Thyroid gland (tissue), 4 donors: ENCODE results near the gene SKP1.

ENCODE experiments used
- POLR2A ChIP-seq, 2 donors: fragments of 450-650 bp; IDR thresholded peaks; one replicate each; pipeline ENCODE4 v1.6.1; 2017; ENCODE audit warnings: antibody characterized with exemption in 2 of 2, mild to moderate bottlenecking in 2 of 2, moderate library complexity in 1 of 2
- TF ChIP-seq, protein P1 (sequence below), 6 experiments: fragments of 200-600 bp in 3 of 6; fragments of 450-650 bp in 3 of 6; sonication (generic) in 3 of 6; IDR thresholded peaks; one replicate each; pipeline ENCODE4 v1.5.1; 2016 to 2019; ENCODE audit warnings: antibody characterized with exemption in 6 of 6, mild to moderate bottlenecking in 2 of 6, inconsistent platforms in 1 of 6, moderate library complexity in 1 of 6

DNA sequence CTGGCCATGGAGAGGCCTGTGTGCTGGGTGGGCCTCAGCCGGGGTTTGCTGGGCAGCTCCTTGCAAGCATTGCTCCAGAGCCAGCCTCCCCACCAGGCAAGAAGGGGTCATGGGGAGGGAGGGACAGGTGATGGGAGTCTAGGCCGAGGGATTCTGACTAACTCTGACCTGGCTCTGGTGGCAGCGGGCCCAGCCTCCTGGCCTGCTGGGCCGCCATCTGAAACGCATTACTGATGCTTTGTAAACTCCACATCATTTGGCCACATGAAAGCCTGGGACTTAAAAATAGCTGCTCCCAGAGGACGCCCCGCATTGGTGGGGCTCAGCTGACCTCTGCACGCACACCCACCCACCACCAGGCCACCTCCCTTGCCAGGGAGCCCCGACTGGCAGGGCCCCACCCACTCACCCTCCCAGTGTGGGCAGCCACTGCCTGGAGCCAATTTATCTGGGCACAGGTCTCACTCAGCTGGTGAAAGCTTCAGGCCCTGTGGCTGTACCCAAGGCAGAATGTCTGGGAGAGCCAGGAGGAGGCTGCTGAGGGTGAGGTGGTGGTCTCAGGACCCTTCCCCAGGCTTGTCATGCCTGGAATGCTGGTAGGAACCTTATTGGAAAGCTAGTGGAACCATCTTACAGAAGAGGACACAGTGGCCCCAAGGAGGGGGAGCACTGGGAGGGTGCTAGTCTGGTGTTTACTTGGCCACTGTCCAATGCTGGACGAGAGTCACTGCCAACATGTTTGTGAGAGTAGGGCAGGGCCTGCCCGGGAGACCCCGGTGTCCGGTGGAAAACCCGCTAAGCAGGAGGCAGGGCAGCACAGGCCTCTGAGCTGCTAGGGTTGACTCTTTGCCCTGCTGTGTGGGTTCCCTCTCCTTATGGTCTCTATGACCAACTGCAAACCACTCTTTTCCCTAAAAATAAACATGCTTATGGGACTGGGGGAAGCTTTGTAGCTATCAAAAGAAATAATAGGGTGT lies 51.4 kb downstream of the SKP1 start:
- TF ChIP-seq POLR2A (IDR thresholded peaks at IDR 0.05) = no peak
- TF ChIP-seq, protein P1, sequence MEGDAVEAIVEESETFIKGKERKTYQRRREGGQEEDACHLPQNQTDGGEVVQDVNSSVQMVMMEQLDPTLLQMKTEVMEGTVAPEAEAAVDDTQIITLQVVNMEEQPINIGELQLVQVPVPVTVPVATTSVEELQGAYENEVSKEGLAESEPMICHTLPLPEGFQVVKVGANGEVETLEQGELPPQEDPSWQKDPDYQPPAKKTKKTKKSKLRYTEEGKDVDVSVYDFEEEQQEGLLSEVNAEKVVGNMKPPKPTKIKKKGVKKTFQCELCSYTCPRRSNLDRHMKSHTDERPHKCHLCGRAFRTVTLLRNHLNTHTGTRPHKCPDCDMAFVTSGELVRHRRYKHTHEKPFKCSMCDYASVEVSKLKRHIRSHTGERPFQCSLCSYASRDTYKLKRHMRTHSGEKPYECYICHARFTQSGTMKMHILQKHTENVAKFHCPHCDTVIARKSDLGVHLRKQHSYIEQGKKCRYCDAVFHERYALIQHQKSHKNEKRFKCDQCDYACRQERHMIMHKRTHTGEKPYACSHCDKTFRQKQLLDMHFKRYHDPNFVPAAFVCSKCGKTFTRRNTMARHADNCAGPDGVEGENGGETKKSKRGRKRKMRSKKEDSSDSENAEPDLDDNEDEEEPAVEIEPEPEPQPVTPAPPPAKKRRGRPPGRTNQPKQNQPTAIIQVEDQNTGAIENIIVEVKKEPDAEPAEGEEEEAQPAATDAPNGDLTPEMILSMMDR (IDR thresholded peaks at IDR 0.05) = no peak
